Measurements from ENCODE around the gene EMILIN3.

The EMILIN3 gene

DNA sequence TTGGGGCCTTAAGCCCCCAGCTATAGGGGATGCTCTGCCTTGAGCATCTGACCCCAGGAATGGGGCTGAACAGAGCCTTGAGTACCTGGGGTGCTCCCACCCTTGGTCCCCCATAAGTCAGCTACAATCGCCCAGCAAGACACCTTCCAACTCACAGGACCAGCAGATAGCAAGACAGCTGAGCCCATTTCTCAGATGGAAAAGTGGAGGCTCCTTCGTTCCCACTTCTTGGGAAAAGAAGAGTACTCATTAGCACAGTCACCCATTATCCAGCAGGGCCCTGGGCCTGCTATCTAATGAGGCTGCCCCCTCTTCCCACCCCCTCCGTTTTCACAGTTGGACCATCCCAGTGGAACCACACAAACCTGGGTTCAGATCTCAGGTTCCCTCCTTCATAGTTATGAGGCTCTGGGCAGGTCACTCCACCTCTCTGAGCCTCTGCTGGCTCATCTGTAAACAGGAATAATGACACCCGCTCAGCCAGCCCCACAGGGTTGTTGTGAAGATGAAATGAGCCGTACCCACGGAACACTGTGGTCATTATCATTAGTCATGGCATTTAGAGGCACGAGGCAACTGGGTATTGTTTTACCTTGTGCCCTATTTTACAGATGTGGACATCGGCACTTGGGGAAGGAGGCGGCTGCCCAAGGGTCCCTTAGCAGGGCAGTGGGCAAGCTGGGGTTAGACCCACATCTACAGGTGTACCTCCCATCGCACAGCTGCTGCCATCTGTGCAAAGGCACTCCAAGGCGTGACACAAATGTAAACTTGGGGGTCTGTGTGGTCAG, 21.5 kb downstream of the EMILIN3 start:
- no peak for DNase-seq

DNA sequence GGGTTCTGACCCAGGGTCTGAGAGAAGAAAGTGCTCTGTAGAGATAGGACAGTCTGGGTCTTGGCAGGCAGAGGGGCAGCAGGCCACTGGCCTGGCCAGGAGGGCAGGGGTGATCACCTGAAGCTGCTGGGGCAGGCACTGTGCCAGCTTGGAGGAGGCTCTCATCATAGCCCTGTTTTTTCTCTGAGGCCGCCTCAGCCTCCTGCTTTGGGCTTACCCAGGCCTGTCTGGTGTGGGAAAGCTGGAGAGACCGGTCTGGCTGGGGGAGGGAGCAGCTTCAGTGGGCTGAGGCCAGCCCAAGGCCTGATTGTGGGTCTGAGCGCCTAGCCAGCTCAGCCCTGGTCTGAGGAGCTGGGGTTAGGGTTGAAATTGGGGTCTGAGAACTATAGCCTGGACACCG, 22.1 kb downstream of the EMILIN3 start:
- DNase-seq: no peak

DNA sequence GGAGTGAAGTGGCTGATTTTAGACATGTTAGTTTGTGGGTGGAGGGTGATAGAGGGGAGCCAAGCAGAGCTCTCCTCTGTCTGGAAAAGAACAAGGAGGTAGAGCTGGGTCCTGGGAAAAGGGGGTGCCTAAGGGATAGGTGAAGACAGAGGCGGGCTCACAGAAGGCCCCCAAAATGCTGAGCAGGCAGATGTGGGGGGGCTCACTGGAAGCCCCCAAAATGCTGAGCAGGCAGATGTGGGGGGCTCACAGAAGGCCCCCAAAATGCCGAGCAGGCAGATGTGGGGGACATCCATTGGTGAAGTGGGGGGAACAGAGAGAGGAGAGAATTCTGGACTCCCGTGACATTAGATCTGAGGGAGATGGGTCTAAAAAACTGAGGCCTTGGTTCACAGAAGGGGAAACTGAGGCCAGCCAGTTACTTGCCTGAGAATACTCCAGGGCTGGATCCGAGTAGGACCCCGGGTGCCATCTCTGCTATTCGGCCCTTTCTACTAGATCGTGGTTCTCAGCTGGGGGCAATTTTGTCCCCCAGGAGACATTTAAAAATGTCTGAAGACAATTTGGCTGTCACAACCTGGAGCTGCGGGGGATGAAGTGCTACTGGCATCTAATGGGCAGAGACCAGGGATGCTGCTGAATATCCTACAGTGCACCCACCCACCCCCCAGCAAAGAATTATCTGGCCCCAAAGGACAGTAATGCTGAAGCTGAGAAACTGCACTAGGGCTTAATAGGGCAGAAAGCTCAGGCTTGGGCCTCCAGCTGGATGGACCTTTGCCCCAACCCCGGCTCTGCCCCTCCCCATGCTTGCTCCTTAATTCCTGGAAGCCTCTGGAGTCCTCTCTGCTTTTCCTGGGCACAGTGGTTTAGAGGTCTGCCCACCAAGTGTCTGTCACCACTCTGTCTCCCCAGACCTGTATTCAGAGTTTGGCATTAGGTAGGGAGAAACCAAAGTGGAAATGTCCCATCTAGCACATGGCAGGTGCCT, 23.8 kb downstream of the EMILIN3 start:
- no peak for DNase-seq

DNA sequence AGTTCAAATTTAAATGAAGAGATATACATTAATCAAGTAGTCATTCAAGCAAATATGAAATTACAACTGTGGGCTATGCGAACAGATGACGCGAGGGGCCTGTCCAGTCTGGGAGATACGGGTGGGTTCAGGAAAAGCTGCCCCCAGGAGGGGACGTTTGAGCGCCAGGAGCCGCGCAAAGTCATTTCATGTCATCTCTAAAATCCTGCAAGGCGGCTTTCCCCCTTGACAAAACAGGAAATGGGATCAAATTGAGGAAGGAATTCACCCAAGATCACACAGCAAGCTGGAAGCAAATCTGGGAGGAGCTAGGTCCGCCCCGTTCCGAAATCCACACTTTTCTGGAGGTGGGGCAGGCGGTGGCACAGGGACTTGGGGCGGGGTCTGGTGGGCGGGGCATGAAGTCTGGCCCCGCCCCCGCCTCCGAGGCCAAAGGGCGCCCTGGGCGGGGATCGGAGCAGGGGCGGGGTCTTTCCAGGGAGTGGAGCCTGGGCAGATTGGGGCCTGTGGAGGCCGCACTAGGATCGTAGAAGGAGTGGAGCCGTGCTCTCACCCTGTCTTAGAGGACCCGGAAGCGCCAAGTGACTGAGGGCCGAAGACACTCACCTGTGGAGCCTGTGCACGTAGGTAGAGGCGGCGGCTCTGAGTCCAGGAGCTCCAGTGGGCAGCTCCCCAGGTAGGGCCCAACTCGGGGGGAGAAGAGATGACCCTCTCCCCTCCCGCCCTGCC, 26.1 kb downstream of the EMILIN3 start, which contains the start of gene LPIN3:
LPIN3 (plus strand) TSS at position 495 of the 729 bp plus-strand sequence. CDS start 4,983 bp downstream, outside the sequence.
- DNase-seq: peak; percentile 78 to 94 (median 88)

DNA sequence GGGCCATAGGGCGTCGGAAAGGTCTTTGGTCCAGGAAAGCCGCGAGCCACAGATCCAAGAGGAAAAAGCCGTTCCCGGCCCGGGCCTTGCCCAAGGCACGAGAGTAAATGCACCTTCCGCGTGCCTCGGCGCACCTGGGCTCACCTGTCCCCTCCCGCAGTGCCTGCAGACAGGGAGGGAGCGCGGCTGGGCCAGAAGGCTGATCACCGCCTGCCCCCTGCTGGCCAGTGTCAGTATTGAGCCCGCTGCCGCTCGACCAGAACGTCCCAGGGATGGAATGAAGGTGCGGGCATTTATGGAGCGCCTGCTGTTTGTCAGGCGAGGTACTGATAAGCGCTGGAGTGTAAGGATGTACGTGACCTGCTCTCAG, 26.7 kb downstream of the EMILIN3 start:
- peak; percentile 84 to 90 (median 88) for DNase-seq

DNA sequence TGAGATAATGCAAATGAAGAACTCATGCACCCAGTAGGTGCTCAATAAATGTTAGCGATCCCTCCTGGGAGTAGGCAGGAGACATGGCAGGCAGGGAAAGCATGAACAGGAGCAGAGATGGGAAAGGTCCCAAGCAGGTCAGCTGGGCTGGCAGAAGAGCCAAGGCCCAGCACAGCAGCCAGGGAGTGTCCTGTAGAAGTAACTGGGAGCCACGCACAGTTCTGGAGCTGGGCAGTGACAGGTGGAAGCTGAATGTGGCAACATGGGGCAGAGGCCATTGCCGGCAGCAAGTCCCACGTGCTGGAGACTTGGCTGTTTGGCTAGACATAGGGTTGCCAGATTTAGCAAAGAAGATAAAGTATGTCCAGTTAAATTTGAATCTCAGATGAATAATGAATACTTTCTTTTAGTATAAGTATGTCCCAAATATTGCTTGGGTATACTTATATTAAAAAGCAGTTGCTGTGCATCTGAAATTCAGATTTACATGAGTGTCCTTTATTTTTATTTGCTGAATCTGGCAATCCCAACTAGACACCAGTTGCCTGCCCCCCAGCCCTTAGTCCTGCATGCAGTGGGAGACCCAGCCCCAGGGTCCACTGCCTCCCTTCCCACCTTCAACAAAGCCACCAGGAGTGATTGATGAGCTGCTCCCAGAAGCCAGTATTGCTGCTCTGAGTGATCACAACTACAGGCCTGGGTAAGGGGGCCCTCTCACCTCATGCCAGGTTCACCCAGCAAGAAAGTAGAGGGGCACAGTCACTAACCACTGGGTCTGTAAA, 29.7 kb downstream of the EMILIN3 start:
- DNase-seq: no peak

DNA sequence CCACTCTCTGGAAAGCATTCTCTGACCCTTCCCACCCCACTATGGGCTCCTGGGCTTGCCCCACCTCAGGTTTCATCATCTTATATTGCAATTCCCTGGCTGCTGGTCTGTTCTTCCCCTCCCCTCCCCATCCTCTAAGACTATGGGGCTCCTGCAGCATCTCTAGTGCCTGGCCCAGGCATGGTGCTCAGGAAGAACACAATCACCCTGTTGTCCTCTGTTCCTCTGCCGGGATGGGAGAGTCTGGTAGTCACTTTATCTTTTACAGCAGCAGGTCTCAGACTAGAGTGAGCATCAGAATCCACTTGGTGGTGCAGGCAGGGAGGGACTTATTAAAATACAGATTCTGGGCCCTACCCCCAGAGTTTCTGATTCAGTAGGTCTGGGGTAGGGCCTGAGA, 31.0 kb downstream of the EMILIN3 start:
- no peak for DNase-seq

DNA sequence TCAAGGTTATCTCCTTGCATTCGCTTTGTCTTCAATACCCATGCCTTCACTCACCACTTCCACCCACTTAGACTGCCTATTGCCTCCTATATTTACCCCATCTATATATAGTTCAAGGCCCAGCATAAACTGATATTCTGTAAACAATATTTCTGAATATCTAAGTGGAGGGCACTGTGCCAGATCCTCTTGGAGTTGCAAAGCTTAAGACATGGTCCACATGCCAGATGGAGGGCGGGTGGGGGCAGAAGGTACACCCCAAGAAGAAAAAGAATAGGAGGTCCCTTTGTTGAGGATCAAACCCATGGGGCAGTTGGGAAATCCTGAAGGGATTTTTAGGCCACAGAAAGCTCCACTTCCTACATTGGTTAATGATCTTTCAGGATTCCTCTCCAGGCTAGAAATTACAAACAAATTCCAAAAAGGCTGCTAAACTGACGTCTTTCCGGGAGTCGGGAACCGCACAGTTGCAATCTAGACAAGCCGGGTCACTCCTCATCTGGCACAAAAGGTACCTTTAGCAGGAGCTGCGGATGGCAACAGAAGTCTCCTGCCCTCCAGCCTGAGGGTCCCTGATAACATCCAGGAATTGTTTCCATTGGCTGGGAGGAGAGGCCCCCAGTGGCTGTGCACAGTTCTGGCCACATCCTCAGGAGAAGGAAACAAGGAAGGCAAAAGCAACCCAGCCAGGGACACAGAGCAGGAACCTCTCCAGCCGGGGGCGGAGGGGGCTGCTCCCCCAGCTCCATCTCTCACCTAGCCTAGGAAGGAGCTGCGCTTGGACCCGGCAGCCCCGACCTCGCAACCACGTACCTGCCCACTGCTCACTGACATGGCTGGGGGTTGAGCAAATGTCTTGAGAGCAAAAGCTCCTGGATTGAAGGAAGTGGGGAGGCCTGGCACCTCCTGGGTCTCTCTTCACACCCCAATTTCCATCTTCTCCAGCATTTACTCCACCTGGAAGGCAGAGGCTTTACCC, 31.9 kb downstream of the EMILIN3 start:
- no peak for DNase-seq

DNA sequence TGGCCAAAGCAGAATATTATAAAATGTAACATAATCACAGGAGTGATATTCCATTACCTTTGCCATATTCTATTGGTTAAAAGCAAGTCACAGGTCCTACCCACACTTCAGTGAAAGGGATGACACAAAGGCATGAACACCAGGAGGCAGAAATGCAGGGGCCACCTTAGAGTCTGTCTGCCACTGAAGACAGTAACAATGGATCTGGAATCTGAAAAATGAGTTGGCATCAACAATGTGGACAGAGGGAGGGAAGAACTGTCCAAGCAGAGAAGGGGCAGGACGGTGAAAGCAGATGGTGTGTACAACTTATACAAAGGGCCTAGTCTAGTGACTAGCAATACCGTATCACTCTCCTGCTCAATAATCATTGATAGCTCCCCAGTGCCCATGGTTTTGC, 32.6 kb downstream of the EMILIN3 start:
- no peak for DNase-seq

DNA sequence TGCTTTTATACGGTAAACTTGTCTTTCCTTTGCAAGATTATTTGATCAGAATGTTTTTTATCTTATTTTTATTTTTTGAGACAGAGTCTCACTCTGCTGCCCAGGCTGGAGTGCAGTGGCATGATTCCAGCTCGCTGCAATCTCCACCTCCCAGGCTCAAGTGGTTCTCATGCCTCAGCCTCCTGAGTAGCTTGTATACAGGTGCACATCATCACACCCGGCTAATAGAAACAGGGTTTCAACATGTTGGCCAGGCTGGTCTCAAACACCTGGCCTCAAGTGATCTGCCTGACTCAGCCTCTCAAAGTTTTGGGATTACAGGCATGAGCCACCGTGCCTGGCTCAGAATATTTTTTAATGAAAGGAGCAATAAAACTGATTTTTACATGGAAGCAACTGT, 34.9 kb downstream of the EMILIN3 start:
- DNase-seq: no peak

DNA sequence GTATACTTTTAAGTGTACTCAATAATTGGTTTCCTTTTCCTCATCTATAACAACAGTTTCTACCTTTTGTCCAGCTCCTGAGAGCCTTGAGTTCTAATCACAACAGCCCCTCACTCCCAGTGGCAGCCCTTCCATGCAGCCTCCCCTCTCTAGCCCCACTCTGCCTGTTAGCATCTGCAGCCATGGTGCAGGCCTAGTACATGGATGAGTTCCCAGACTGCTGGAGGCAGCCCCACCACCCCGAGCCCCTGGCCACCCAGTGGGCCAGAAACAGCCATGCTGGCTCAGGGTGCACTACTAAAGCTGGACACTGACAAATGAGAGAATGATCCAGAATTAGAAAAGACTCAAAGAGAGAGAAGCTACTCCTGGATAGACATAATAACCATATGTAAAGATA, 35.7 kb downstream of the EMILIN3 start:
- no peak for DNase-seq

DNA sequence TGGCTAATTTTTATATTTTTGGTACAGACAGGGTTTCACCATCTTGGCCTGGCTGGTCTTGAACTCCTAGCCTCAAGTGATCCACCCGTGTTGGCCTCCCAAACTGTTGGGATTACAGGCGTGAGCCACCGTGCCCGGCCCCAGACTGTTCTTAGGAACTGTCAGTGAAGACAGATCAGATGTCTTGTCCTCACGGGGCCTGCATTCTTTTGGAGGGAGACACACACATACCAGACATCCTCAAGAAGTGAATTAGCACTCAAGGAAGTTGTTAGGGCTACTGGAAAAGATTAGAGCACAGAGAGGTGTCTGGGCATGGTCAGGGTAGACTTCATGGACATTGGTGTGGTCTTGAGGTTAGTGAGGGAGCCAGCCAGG, 36.3 kb downstream of the EMILIN3 start:
- no peak for DNase-seq

DNA sequence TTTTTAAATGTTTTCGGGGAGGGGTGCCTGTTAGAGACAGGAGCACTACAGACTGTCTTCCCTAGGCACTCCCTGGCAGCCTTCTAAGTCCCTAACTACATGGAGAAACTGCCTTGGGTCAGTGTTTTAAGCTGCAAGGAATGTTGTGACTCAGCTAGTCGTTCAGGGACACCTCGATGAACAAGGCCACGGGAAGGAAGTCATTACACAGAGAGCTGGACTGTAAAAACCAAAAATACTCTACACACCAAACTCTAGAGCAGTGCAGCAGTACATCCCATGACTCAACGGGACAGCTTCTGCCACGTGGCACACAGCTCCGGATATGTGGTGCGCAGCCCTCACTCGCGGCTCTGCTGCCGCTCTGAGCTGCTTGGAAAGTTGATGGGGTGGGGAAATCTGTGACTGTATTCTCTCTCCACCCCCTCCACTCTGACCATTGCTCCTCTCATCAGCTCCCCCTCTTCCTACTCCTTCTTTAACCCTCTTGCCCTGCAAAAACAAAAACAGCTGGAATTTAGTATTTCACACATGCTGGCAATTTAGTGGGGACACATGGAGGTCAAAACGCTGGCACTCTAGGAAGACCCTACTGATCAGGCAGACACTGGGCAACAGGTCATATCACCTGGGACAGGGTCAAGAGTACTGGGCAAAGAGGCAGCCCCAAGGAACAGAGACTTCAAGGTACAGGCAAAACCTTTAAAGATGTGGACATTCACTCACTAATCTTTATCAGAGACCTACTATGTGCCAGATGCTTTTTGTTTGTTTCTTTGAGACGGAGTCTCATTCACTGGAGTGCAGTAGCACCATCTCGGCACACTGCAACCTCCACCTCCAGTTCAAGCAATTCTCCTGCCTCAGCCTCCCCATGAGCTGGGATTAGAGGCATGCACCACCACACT, 36.9 kb downstream of the EMILIN3 start:
- no peak for DNase-seq

DNA sequence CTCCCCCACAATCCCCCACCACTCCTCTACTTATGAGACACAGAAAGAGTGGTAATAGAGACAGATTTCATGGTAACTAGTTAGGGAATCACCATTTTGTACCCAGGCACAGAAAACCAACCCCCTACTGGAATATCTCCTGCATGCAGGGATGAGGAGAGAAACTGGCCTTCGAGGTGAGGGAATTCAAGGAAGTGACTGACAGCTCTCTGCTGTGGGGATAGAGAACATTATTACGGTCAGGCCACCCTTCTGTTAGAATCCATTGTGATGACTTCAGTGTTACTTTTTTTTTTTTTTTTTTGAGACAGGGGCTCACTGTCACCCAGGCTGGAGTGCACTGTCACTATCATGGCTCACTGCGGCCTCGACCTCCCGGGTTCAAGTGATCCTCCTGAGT, 39.4 kb downstream of the EMILIN3 start:
- no peak for DNase-seq

DNA sequence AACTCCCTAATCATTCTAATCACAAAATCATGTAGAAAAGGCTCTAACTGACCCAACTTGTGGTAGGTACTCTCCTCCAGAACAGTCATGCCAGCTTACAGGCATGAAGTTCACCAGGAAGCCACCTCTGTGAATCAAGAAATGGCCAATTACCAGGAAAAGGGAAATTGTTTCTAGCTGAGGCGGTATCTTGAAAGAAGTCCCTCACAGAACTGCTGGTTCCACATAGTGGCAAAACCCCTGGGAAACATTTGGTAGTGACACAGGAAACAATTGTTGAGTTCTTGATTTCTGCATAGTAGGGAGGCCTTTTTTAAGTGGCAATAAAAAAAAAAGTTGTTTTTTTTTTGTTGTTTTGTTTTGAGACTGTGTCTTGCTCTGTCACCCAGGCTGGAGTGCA, 45.6 kb downstream of the EMILIN3 start:
- no peak for DNase-seq

DNA sequence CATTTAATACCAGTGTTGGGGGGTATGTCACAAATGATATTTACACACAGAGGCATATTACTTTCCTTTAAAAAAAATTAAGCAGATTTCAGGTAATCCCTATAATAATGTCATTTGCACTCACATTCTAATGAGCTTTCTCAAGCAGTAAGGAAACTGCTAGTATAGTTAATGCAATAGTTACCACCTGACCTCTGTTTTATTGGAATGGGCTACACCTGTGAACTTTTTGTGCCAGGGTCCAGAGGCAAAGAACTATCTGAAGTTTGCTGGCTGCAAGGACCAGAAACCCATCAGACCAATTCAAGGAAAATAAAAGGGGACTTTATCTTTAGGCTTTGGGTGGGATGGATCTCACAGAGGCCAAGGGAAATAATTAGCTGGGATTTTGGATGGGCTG, 46.2 kb downstream of the EMILIN3 start:
- DNase-seq: no peak

DNA sequence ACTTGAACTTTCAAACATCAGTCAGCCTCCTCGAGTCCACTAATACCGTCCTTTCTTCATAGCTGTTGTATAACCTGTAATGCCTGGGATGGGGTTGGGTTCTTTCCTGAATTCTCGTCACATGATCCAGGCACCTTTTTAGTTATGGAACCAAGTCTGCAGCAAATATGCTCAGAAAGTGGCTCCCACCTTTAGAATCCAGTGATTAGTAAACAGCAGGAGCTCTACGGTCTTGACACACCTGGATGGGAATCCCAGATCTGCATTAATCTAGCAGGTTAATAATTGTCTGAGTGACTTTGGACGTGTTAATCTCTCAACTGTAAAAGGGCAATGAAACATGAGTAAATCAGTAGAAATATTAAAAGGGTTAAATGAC, 48.4 kb downstream of the EMILIN3 start:
- peak in 1 of 3 experiments; percentile 62 for DNase-seq

DNA sequence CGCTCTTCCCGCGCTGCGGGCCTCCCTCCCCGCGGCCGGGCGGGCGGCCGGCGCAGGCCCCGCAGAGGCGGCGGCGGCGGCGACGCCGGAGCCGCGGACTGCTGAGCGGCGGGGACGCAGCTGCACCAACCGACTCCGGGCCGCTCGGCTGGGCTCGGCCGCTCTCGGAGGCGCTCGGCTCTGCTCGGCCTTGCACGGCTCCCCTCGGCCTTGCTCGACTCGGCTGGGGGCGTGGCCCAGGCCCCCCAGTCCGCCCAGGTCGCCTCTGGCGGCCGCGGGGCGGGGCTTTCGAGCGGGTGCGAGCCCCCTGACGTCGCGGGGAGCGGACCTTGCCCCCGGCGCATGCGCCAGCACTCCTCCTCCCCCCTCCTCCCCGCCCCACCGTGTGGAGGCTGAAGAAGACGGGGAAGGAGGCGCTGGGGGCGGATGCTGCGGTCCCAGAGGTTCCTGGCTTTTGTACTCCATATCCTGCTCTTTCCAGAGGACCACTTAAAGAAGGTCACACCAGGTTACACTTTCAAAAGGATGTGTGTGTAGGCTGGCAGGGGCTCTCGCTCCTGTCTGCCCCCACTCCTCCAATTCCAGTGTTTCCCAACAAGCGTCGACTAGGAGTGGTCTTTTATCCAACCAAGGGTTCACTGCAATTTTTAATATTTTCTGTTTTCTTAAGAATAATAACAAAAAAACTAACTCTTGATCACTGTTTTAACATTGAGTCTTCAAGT, 48.9 kb downstream of the EMILIN3 start, which contains the start of gene ZHX3:
ZHX3 (minus strand) TSS at position 186 of the 725 bp plus-strand sequence. CDS start 112,815 bp downstream, outside the sequence.
- peak; percentile 96 to 99 (median 98) for DNase-seq

All from NCI-H1417 (cell line).